ENCODE data around the gene BAZ2A.

DNA sequence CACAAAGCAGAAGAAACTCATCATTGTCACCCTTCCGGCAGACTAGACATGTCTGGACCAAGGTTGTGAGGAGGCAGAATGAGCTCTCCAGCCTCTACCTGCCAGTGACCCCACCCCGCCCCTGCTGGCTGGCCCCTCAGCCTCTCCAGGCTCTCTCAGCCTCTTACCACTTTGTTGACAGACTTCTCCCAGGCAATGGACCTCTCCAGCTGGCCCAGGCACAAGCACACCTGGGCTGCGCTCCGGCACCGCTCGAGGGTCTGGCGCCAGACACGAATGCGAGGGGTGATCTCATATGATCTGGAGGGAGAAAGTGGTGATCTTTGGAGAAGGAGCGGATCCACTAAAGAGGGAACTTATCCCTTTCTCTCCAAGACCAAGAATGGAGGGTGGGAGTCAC is 30.3 kb downstream of the BAZ2A start:
- TF ChIP-seq, protein P1, sequence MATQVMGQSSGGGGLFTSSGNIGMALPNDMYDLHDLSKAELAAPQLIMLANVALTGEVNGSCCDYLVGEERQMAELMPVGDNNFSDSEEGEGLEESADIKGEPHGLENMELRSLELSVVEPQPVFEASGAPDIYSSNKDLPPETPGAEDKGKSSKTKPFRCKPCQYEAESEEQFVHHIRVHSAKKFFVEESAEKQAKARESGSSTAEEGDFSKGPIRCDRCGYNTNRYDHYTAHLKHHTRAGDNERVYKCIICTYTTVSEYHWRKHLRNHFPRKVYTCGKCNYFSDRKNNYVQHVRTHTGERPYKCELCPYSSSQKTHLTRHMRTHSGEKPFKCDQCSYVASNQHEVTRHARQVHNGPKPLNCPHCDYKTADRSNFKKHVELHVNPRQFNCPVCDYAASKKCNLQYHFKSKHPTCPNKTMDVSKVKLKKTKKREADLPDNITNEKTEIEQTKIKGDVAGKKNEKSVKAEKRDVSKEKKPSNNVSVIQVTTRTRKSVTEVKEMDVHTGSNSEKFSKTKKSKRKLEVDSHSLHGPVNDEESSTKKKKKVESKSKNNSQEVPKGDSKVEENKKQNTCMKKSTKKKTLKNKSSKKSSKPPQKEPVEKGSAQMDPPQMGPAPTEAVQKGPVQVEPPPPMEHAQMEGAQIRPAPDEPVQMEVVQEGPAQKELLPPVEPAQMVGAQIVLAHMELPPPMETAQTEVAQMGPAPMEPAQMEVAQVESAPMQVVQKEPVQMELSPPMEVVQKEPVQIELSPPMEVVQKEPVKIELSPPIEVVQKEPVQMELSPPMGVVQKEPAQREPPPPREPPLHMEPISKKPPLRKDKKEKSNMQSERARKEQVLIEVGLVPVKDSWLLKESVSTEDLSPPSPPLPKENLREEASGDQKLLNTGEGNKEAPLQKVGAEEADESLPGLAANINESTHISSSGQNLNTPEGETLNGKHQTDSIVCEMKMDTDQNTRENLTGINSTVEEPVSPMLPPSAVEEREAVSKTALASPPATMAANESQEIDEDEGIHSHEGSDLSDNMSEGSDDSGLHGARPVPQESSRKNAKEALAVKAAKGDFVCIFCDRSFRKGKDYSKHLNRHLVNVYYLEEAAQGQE (IDR thresholded peaks at IDR 0.05; ENCODE audit: insufficient read depth in 1 of 2, low read depth in 2 of 2, low read length in 1 of 2), result no peak
- TF ChIP-seq SIN3A (IDR thresholded peaks at IDR 0.05; ENCODE audit: borderline replicate concordance, insufficient read depth, low read depth, low read length), result no peak
- TF ChIP-seq, protein P2, sequence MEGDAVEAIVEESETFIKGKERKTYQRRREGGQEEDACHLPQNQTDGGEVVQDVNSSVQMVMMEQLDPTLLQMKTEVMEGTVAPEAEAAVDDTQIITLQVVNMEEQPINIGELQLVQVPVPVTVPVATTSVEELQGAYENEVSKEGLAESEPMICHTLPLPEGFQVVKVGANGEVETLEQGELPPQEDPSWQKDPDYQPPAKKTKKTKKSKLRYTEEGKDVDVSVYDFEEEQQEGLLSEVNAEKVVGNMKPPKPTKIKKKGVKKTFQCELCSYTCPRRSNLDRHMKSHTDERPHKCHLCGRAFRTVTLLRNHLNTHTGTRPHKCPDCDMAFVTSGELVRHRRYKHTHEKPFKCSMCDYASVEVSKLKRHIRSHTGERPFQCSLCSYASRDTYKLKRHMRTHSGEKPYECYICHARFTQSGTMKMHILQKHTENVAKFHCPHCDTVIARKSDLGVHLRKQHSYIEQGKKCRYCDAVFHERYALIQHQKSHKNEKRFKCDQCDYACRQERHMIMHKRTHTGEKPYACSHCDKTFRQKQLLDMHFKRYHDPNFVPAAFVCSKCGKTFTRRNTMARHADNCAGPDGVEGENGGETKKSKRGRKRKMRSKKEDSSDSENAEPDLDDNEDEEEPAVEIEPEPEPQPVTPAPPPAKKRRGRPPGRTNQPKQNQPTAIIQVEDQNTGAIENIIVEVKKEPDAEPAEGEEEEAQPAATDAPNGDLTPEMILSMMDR (IDR thresholded peaks at IDR 0.05), result no peak
- no peak for TF ChIP-seq POLR2AphosphoS5 (IDR thresholded peaks at IDR 0.05; ENCODE audit: low read depth, low read length)
- no peak for TF ChIP-seq TCF7L2 (IDR thresholded peaks at IDR 0.05; ENCODE audit: low read depth, low read length)

Data from Panc1 (cell line).